Testis (tissue), 3 donors: ENCODE measurements around the gene CYREN. TPM values are rescaled to one million over a fixed set of nuclear protein-coding genes. Genes with fewer than 3 reads are reported as not detected.

Source experiments
- DNase-seq: peaks from one replicate; pipeline ENCODE4 v3.0.0-alpha.2; 2019
- H3K27ac ChIP-seq, 2 donors: fragments of 200-600 bp; sonication (generic); one replicate each; pipeline ENCODE4 v1.5.1; 2019
- H3K27me3 ChIP-seq: fragments of 200-600 bp; sonication (generic); one replicate; pipeline ENCODE4 v1.5.1; 2019
- H3K36me3 ChIP-seq: fragments of 200-600 bp; sonication (generic); one replicate; pipeline ENCODE4 v1.5.1; 2017; ENCODE audit warnings: low read depth; ENCODE audit errors: missing control alignments
- H3K4me1 ChIP-seq: fragments of 200-600 bp; sonication (generic); one replicate; pipeline ENCODE4 v1.5.1; 2019
- H3K4me3 ChIP-seq, 2 donors: fragments of 200-600 bp; sonication (generic); one replicate each; pipeline ENCODE4 v1.5.1; 2017 to 2019
- H3K9me3 ChIP-seq: fragments of 200-600 bp; sonication (generic); one replicate; pipeline ENCODE4 v1.5.1; 2017
- POLR2A ChIP-seq: fragments of 450-650 bp; IDR thresholded peaks from one replicate; pipeline ENCODE4 v1.6.1; 2017; ENCODE audit warnings: antibody characterized with exemption, mild to moderate bottlenecking, moderate library complexity
- WGBS, 2 donors: methylation state at CpG; one replicate each; pipeline ENCODE4 v1.1.5; 2018; 5-methylcytosine and 5-hydroxymethylcytosine counted together
- intact Hi-C: fragments of 100-400 bp; cut with DNase I; formaldehyde crosslinking; loops from one replicate; pipeline ENCODE4 v1.15.1; 2023; ENCODE audit warnings: low total_unique reads
- polyA plus RNA-seq: library from polyadenylated mRNA; stranded (reverse); fragments of 350-450 nt; fragmentation: Illumina TruSeq; extraction: RNeasy Lipid Tissue Mini Kit (QIAGEN cat#74804); gene quantifications from one replicate; pipeline ENCODE4 v1.2.3, GENCODE V29; 2014; ENCODE audit warnings: low read depth, low replicate concordance; ENCODE audit not compliant: insufficient read depth
- total RNA-seq, 2 donors: library from RNA; depleted of rRNA; stranded (reverse); fragments of >200 nt; gene quantifications; one replicate each; pipeline ENCODE4 v1.2.3, GENCODE V29; 2016
- TF ChIP-seq, protein P1 (sequence below), 3 experiments: fragments of 450-650 bp in 2 of 3; fragments of 200-600 bp in 1 of 3; sonication (generic) in 1 of 3; IDR thresholded peaks; one replicate each; pipeline ENCODE4 v1.5.1; 2016 to 2019; ENCODE audit warnings: antibody characterized with exemption in 3 of 3, mild to moderate bottlenecking in 2 of 3, moderate library complexity in 1 of 3

CYREN gene
- total and polyA plus RNA-seq, 3 donors from 2014 or later = 36.3 to 47.3 (median 44.3) TPM

DNA sequence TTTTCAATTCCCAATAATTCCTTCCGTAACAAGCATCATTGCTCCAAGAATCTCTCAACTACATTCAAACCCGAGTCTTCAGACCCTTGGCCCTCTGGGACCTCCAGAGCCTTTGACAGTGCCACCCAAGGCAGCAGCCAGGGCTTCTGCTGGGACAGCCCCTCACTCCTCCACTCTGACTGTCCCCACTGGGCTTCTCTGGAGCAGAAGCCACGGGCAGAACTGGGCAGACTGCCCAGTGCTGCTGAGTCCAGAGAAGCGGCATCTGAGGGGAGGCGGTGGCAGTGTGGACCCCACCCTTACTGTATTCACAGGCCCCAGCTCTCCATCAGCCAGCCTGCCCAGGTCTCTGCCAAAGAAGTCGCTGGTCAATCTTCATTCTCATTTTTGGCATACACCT, 8.8 kb downstream of the CYREN start:
- no peak for DNase-seq
- TF ChIP-seq, protein P1, sequence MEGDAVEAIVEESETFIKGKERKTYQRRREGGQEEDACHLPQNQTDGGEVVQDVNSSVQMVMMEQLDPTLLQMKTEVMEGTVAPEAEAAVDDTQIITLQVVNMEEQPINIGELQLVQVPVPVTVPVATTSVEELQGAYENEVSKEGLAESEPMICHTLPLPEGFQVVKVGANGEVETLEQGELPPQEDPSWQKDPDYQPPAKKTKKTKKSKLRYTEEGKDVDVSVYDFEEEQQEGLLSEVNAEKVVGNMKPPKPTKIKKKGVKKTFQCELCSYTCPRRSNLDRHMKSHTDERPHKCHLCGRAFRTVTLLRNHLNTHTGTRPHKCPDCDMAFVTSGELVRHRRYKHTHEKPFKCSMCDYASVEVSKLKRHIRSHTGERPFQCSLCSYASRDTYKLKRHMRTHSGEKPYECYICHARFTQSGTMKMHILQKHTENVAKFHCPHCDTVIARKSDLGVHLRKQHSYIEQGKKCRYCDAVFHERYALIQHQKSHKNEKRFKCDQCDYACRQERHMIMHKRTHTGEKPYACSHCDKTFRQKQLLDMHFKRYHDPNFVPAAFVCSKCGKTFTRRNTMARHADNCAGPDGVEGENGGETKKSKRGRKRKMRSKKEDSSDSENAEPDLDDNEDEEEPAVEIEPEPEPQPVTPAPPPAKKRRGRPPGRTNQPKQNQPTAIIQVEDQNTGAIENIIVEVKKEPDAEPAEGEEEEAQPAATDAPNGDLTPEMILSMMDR (IDR thresholded peaks at IDR 0.05) = no peak
- TF ChIP-seq POLR2A = no peak
- no peaks in the 10 kb centered on the region for H3K27me3 ChIP-seq
- intact Hi-C loops = loop anchor here (10.0 kb wide), 2 partner anchors 177 to 477 kb away; partner anchors contain the start of gene AGBL3
- H3K27ac ChIP-seq = no peak overlapping the region
- no peaks in the 10 kb centered on the region for H3K9me3 ChIP-seq
- no peak overlapping the region for H3K4me3 ChIP-seq
- H3K36me3 ChIP-seq = no peaks in the 10 kb centered on the region
- 78 to 94% methylated on average over 6 of the region's 6 CpGs for WGBS, 2 donors
- peaks cover 4% of the 10 kb centered on the region for H3K4me1 ChIP-seq

DNA sequence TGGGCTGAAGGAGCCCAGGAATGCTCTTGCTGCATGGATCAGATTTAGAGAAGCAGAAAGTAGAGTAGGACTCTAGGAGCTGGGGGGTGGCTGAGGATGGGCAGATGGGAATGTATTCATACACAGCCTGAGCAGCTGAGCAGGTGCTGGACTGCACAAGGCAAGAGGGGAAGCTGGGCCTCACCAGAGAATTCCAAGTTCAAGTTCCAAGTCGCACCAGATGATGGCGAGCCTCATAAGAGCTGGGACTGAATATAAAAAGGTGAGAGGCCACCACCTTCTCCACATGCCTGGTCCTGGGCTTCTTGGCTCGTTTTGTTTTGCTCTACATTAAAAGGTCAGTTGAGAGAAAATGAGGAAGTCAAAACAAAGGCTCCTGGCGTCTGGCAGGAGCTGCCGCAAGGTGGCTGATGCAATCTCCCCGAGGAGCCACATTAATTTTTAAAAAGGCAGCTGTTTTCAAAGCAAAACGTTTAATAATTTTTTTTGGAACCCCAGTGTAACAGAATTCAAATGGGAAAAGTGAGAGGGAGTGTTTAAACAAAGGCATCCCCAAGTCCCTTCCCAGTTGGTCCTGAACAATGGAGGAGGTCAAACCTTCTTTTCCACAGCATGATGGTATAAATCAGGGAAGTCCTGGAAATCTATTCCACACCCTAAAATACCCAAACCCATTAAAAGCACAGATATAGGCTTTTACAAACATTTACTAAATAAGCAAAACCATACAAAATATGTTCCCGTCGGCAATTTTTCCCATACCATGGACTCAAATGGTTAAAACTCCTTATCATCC, 9.5 kb downstream of the CYREN start:
- intact Hi-C loops = loop anchor here (10.0 kb wide), 2 partner anchors 176 to 476 kb away; partner anchors contain the start of gene AGBL3
- Histone ChIP-seq H3K4me3 (no peak overlapping the region), H3K27ac (peak overlapping the region; percentile 13 to 63), H3K27me3 (no peaks in the 10 kb centered on the region), H3K36me3 (no peaks in the 10 kb centered on the region), H3K4me1 (peaks cover 4% of the 10 kb centered on the region), H3K9me3 (no peaks in the 10 kb centered on the region)
- TF ChIP-seq, protein P1 (IDR thresholded peaks at IDR 0.05) = no peak
- TF ChIP-seq POLR2A = no peak
- DNase-seq = no peak
- WGBS, 2 donors = 66 to 73% methylated on average over 9 of the region's 9 CpGs

DNA sequence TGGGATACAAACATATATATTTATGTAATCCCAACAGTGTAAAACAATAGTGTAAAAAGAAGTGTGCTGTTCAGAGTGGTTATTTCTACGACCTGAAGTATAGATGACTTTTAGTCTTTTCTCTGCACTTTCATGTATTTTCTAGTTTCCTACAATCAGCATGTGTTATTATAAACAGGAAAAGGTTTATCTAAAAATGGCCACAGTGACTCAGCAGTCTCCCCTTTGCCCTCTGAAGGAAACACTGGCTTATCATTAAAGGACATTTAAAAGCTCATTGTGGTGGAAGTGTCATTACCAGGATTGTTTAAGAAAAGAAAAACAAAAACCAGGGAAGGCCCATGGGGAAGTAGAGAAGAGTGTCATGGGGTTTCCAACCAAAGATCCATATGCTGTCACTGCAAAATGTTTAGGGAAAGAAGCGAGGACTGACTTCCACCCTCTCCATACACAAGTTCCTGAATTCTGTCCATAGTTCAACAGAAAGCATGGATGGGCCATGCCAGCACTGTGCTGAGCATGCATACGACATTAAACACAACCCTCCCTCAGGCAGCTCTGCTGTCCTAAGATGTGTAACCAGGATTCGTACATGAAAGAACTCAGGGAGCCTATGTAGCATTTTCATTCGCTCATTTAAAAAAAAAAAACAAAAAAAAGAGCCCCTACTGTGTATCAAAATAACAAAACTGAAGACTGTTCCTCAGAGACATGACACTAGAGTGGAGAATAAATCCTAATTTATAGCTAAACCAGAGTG, 10.2 kb downstream of the CYREN start:
- intact Hi-C loops = loop anchor here (10.0 kb wide), 2 partner anchors 175 to 475 kb away; partner anchors contain the start of gene AGBL3
- H3K27ac ChIP-seq = peak overlapping the region; percentile 13 to 63
- TF ChIP-seq, protein P1 (IDR thresholded peaks at IDR 0.05) = no peak
- TF ChIP-seq POLR2A = no peak
- no peaks in the 10 kb centered on the region for H3K36me3 ChIP-seq
- H3K4me3 ChIP-seq = no peak overlapping the region
- DNase-seq = no peak
- 80 to 83% methylated on average over 5 of the region's 5 CpGs for WGBS, 2 donors
- H3K9me3 ChIP-seq = no peaks in the 10 kb centered on the region
- peaks cover 4% of the 10 kb centered on the region for H3K4me1 ChIP-seq
- no peaks in the 10 kb centered on the region for H3K27me3 ChIP-seq

DNA sequence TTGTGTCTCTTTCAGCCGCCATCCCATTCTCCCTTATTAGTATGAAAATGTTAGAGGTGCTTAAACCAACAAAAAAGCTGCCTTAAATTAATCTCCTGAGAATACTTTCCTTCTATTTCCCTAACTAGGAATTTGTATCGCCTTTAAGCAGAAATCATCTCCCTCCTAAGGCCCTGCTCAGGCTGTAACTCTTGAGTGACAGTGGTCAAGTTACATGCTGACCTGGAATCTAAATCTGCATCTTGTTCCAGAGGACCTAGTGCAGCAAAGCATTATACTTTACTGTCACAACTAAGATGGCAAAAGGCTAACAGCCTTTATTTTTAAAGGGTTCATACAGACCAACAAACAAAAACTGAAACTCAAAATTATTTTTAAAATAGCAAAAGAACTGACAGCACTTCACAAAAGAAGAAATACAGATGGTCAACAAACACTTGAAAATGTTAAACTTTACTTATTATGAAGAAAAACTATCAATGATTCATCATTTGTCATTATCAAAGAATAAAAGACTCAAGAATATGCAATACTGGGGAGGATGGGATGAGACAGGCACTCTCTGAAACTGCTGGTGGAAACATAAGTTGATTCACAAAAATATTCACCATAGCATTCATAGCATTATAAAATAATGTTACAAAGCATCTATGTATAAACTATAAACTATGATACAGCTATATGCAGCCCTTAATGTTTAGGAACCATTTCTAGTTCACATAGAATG, 11.0 kb downstream of the CYREN start:
- H3K27ac ChIP-seq = peak overlapping the region in 1 of 2 donors; percentile 63
- H3K36me3 ChIP-seq = no peaks in the 10 kb centered on the region
- 74 to 91% methylated on average over 2 of the region's 2 CpGs for WGBS, 2 donors
- no peaks in the 10 kb centered on the region for H3K9me3 ChIP-seq
- H3K27me3 ChIP-seq = no peaks in the 10 kb centered on the region
- TF ChIP-seq POLR2A = no peak
- TF ChIP-seq, protein P1 (IDR thresholded peaks at IDR 0.05) = no peak
- DNase-seq = no peak
- H3K4me1 ChIP-seq = peaks cover 4% of the 10 kb centered on the region
- H3K4me3 ChIP-seq = no peak overlapping the region
- intact Hi-C loops = loop anchor here (10.0 kb wide), 2 partner anchors 175 to 475 kb away; partner anchors contain the start of gene AGBL3
